Inflammatory macrophage (primary cell): ENCODE results near the gene LRP6.

Source experiments
- DNase-seq, 2 donors: peaks; one replicate each; pipeline ENCODE4 v3.0.0-alpha.2; 2020 to 2022

LRP6 gene

GRCh38 chr12:12214201-12214600, 52.6 kb downstream of the LRP6 start:
- DNase-seq = no peak

GRCh38 chr12:12212769-12213168, 54.1 kb downstream of the LRP6 start:
- no peak for DNase-seq

- DNase-seq = no peak
These were observed 55.9 kb downstream of the LRP6 start for GRCh38 chr12:12210983-12211382.

- DNase-seq = no peak
These were observed 56.4 kb downstream of the LRP6 start for GRCh38 chr12:12210416-12210815.

- no peak for DNase-seq
These were observed 57.2 kb downstream of the LRP6 start for GRCh38 chr12:12209675-12210074.

- DNase-seq = no peak
These were observed 57.8 kb downstream of the LRP6 start for GRCh38 chr12:12209043-12209442.

GRCh38 chr12:12207746-12208145, 59.1 kb downstream of the LRP6 start:
- no peak for DNase-seq

- no peak for DNase-seq
These were observed 60.0 kb downstream of the LRP6 start for GRCh38 chr12:12206776-12207388.

GRCh38 chr12:12202747-12203146, 64.1 kb downstream of the LRP6 start:
- DNase-seq = no peak

GRCh38 chr12:12202105-12202504, 64.7 kb downstream of the LRP6 start:
- no peak for DNase-seq

GRCh38 chr12:12201274-12201758, 65.5 kb downstream of the LRP6 start:
- DNase-seq = no peak

GRCh38 chr12:12200363-12200762, 66.5 kb downstream of the LRP6 start:
- no peak for DNase-seq

GRCh38 chr12:12198124-12198523, 68.7 kb downstream of the LRP6 start:
- DNase-seq = no peak

GRCh38 chr12:12197128-12197527, 69.7 kb downstream of the LRP6 start:
- DNase-seq = no peak

- no peak for DNase-seq
These were observed 71.3 kb downstream of the LRP6 start for GRCh38 chr12:12195516-12195915.

- peak; percentile 47 to 70 for DNase-seq
These were observed 71.8 kb downstream of the LRP6 start for GRCh38 chr12:12195081-12195480.

- no peak for DNase-seq
These were observed 72.6 kb downstream of the LRP6 start for GRCh38 chr12:12194206-12194605.

- no peak for DNase-seq
These were observed 75.8 kb downstream of the LRP6 start for GRCh38 chr12:12191008-12191407.

GRCh38 chr12:12190087-12190809, 76.6 kb downstream of the LRP6 start:
- peak in 1 of 2 donors; percentile 5 for DNase-seq

GRCh38 chr12:12185414-12185813, 81.4 kb downstream of the LRP6 start:
- no peak for DNase-seq

GRCh38 chr12:12182703-12183365, 84.0 kb downstream of the LRP6 start:
- DNase-seq = no peak

GRCh38 chr12:12181511-12181910, 85.3 kb downstream of the LRP6 start:
- no peak for DNase-seq

- no peak for DNase-seq
These were observed 86.3 kb downstream of the LRP6 start for GRCh38 chr12:12180575-12180974.

GRCh38 chr12:12180136-12180535, 86.7 kb downstream of the LRP6 start:
- DNase-seq = no peak
